ENCODE results near the gene CX3CR1.

- no peak for TF ChIP-seq CTCF (IDR thresholded peaks at IDR 0.05; ENCODE audit: low read length)
- no peak for TF ChIP-seq EZH2phosphoT487 (IDR thresholded peaks at IDR 0.05; ENCODE audit: low read length)
- no peak for TF ChIP-seq EZH2 (optimal IDR thresholded peaks at IDR 0.05; ENCODE audit: low read depth, low read length)
These were observed 22.3 kb upstream of the CX3CR1 start for GRCh38 chr3:39302178-39302577.
